Kidney epithelial cell (primary cell): Measurements from ENCODE around the gene C10orf143. TPM values are rescaled to one million over a fixed set of nuclear protein-coding genes. Genes with fewer than 3 reads are reported as not detected.
A peak's percentile ranks its signal among the peaks of the same experiment; 100 is the strongest.

Source experiments
- DNase-seq: peaks from one replicate; pipeline ENCODE4 v3.0.0-alpha.2; 2010; ENCODE audit warnings: low read depth
- H3K27me3 ChIP-seq: 2 replicates; pipeline ENCODE4 v1.6.0; 2011; ENCODE audit warnings: low read length; ENCODE audit not compliant: control insufficient read depth, insufficient read depth
- H3K36me3 ChIP-seq: 2 replicates; pipeline ENCODE4 v1.5.1; 2011; ENCODE audit warnings: low read length; ENCODE audit not compliant: control insufficient read depth, insufficient read depth
- H3K4me3 ChIP-seq: 2 replicates; pipeline ENCODE4 v1.5.1; 2011; ENCODE audit warnings: low read depth, mild to moderate bottlenecking, control low read depth, low read length
- CTCF ChIP-seq: IDR thresholded peaks from 2 replicates; pipeline ENCODE4 v1.5.1; 2011; ENCODE audit warnings: mild to moderate bottlenecking, moderate library complexity, low read length, control low read depth, inconsistent platforms; ENCODE audit not compliant: insufficient read depth, poor library complexity, severe bottlenecking
- total RNA-seq: library from RNA; depleted of rRNA; stranded (reverse); fragments of >200 nt; gene quantifications from 2 replicates; pipeline ENCODE4 v1.2.3, GENCODE V29; 2015

The C10orf143 gene
- total RNA-seq, 1 donor from 2014 or later = 0.88 TPM

- H3K36me3 ChIP-seq = no peaks in the 10 kb centered on the region
- no peak for DNase-seq
- no peaks in the 10 kb centered on the region for H3K27me3 ChIP-seq
- H3K4me3 ChIP-seq = no peak overlapping the region
- no peak for TF ChIP-seq CTCF
These were observed 29.8 kb upstream of the C10orf143 start for GRCh38 chr10:130140425-130140824.

- no peak overlapping the region for H3K4me3 ChIP-seq
- no peaks in the 10 kb centered on the region for H3K36me3 ChIP-seq
- no peaks in the 10 kb centered on the region for H3K27me3 ChIP-seq
- TF ChIP-seq CTCF = no peak
- DNase-seq = peak; percentile 72
These were observed 27.8 kb upstream of the C10orf143 start for GRCh38 chr10:130138479-130138866.

GRCh38 chr10:130137659-130138478 lies 27.2 kb upstream of the C10orf143 start:
- H3K36me3 ChIP-seq = no peaks in the 10 kb centered on the region
- no peaks in the 10 kb centered on the region for H3K27me3 ChIP-seq
- DNase-seq = no peak
- peak overlapping the region; percentile 89 for H3K4me3 ChIP-seq
- no peak for TF ChIP-seq CTCF

- Histone ChIP-seq H3K27me3 (no peaks in the 10 kb centered on the region), H3K4me3 (peak overlapping the region; percentile 89), H3K36me3 (no peaks in the 10 kb centered on the region)
- DNase-seq = no peak
- no peak for TF ChIP-seq CTCF
These were observed 26.4 kb upstream of the C10orf143 start for GRCh38 chr10:130137090-130137448.

- DNase-seq = no peak
- Histone ChIP-seq H3K36me3 (no peaks in the 10 kb centered on the region), H3K27me3 (no peaks in the 10 kb centered on the region), H3K4me3 (peak within 1 kb of the TSS; percentile 89)
- TF ChIP-seq CTCF = no peak
These were observed 25.8 kb upstream of the C10orf143 start, which contains the start of gene GLRX3 for GRCh38 chr10:130136226-130137089. TSS of gene GLRX3 (plus strand) at chr10:130136391. CDS start at chr10:130136421, 30 bp downstream.
